HCT116 (cell line): Measurements from ENCODE around the gene AIFM1.

Experiments
- CTCF ChIP-seq, 3 experiments: fragments of 200-600 bp in 1 of 3; sonication (generic) in 1 of 3; IDR thresholded peaks in 2 of 3; conservative IDR thresholded peaks in 1 of 3; 2 replicates each; pipeline ENCODE4 v1.5.1; 2012 to 2017; ENCODE audit warnings: low read depth in 2 of 3, low read length in 2 of 3, antibody characterized with exemption in 1 of 3, borderline replicate concordance in 1 of 3, control low read depth in 1 of 3, mild to moderate bottlenecking in 1 of 3, mixed read lengths in 1 of 3, mixed run types in 1 of 3, moderate library complexity in 1 of 3; ENCODE audit not compliant: insufficient read depth in 1 of 3
- EGR1 ChIP-seq: IDR thresholded peaks from 2 replicates; pipeline ENCODE4 v1.6.1; 2012; ENCODE audit warnings: low read depth
- EZH2 ChIP-seq: fragments of 200-600 bp; sonication (generic); IDR thresholded peaks from 2 replicates; pipeline ENCODE4 v1.6.1; 2017; ENCODE audit warnings: antibody characterized with exemption, mixed run types
- EZH2phosphoT487 ChIP-seq: fragments of 200-600 bp; IDR thresholded peaks from 2 replicates; pipeline ENCODE4 v1.6.1; 2018; ENCODE audit warnings: antibody characterized with exemption, borderline replicate concordance
- POLR2A ChIP-seq: IDR thresholded peaks from 2 replicates; pipeline ENCODE4 v1.7.0; 2011; ENCODE audit warnings: borderline replicate concordance; ENCODE audit not compliant: insufficient read depth, insufficient read length; ENCODE audit errors: extremely low read depth
- POLR2AphosphoS5 ChIP-seq: IDR thresholded peaks from 2 replicates; pipeline ENCODE4 v1.6.1; 2011; ENCODE audit warnings: mild to moderate bottlenecking, low read depth, low read length, moderate library complexity
- RAD21 ChIP-seq: IDR thresholded peaks from 2 replicates; pipeline ENCODE4 v1.6.1; 2012; ENCODE audit warnings: low read depth, mild to moderate bottlenecking
- SP1 ChIP-seq: IDR thresholded peaks from 2 replicates; pipeline ENCODE4 v1.6.1; 2012; ENCODE audit warnings: low read depth
- YY1 ChIP-seq: IDR thresholded peaks from 2 replicates; pipeline ENCODE4 v1.6.1; 2011; ENCODE audit warnings: low read length, low read depth, moderate library complexity, mild to moderate bottlenecking; ENCODE audit not compliant: insufficient replicate concordance; ENCODE audit errors: extremely low read depth
- ZNF274 ChIP-seq: fragments of 200-500 bp; sonication (Bioruptor generic); IDR thresholded peaks from 2 replicates; pipeline ENCODE4 v1.6.1; 2014; ENCODE audit warnings: mild to moderate bottlenecking, low read depth, low read length, inconsistent platforms
- TF ChIP-seq, protein P1 (sequence below): IDR thresholded peaks from 2 replicates; pipeline ENCODE4 v1.6.1; 2012
- TF ChIP-seq, protein P2 (sequence below): IDR thresholded peaks from 2 replicates; pipeline ENCODE4 v1.6.1; 2011; ENCODE audit warnings: mild to moderate bottlenecking, low read length, moderate library complexity; ENCODE audit not compliant: insufficient replicate concordance; ENCODE audit errors: extremely low read depth

- TF ChIP-seq RAD21: no peak
- no peak for TF ChIP-seq YY1
- TF ChIP-seq EZH2: no peak
- no peak for TF ChIP-seq SP1
- TF ChIP-seq CTCF (IDR thresholded peaks at IDR 0.05 in 2 of 3, conservative IDR thresholded peaks at IDR 0.05 in 1 of 3; ENCODE audit: borderline replicate concordance in 1 of 3, insufficient read depth in 1 of 3, low read depth in 2 of 3, low read length in 2 of 3): no peak
- TF ChIP-seq EGR1: no peak
- TF ChIP-seq EZH2phosphoT487: no peak
- no peak for TF ChIP-seq POLR2A
- TF ChIP-seq, protein P1, sequence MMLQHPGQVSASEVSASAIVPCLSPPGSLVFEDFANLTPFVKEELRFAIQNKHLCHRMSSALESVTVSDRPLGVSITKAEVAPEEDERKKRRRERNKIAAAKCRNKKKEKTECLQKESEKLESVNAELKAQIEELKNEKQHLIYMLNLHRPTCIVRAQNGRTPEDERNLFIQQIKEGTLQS: no peak
- no peak for TF ChIP-seq POLR2AphosphoS5
- TF ChIP-seq, protein P2, sequence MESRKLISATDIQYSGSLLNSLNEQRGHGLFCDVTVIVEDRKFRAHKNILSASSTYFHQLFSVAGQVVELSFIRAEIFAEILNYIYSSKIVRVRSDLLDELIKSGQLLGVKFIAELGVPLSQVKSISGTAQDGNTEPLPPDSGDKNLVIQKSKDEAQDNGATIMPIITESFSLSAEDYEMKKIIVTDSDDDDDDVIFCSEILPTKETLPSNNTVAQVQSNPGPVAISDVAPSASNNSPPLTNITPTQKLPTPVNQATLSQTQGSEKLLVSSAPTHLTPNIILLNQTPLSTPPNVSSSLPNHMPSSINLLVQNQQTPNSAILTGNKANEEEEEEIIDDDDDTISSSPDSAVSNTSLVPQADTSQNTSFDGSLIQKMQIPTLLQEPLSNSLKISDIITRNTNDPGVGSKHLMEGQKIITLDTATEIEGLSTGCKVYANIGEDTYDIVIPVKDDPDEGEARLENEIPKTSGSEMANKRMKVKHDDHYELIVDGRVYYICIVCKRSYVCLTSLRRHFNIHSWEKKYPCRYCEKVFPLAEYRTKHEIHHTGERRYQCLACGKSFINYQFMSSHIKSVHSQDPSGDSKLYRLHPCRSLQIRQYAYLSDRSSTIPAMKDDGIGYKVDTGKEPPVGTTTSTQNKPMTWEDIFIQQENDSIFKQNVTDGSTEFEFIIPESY: no peak
- TF ChIP-seq ZNF274: no peak
Observed at GRCh38 chrX:130172127-130172845, 6.6 kb upstream of the AIFM1 start.
